Glomerular visceral epithelial cell (primary cell): ENCODE measurements around the gene SNTG2.
"Not testable (repeated sequence)": the region's sequence is repeated elsewhere in the genome, so short reads cannot be mapped to it uniquely, and the experiment has no call there.

Source experiments
- DNase-seq: peaks from one replicate; pipeline ENCODE4 v3.0.0-alpha.2; 2016; ENCODE audit errors: extremely low spot score

Gene SNTG2

DNA sequence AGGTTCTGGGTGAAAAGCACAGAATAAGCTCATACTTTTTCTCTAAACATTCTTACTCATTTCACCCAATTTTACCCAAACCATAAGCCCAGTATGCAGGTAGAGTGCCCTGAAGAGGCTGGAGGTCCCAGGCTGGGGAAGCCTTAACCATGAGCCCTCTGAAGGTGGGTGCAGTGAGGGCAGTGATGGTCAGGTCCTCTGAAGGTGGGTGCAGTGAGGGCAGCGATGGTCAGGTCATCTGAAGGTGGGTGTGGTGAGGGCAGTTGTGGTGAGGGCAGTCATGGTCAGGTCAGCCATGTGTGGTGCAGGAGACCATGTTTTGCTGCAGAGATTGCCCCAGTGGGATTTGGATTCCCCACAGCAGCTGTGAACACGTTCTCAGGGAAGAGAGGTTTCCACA lies 148.8 kb downstream of the SNTG2 start:
- DNase-seq, result no peak

DNA sequence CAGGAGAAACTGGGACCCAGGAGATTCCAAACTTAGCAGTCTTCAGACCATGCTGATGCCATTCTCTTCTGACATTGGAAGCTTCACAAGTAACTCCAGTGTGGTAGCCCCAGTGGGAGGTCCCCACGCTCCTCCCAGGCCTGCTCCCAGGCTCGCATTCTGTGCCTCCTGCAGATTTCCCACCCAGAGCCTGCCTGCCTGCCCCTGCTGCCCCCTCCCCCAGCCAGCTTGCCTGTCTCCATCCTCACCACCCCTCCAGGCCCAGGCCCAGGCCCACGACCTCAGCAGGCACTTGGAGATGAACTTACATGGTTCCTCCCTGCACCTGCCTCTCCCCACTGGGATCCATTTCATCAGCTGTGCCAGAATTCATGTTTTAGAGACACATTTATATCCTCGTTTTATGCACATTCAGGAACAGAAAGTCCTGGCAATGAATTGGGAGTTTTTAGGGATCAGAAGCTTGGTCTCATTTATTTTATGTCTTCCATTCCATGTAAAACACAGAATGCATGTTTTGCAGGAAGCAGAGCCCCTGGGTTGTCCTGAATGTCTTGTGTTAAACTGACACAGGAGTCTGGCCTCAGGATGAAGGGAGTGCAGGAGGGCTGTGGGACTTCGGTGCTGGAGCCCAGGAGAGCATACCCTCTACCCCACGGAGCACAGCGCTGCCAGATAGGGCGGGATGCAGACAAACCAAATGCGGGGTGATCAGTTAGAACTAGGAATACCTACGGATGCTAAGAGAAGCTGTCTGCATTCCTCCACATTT lies 150.5 kb downstream of the SNTG2 start:
- DNase-seq, result no peak

DNA sequence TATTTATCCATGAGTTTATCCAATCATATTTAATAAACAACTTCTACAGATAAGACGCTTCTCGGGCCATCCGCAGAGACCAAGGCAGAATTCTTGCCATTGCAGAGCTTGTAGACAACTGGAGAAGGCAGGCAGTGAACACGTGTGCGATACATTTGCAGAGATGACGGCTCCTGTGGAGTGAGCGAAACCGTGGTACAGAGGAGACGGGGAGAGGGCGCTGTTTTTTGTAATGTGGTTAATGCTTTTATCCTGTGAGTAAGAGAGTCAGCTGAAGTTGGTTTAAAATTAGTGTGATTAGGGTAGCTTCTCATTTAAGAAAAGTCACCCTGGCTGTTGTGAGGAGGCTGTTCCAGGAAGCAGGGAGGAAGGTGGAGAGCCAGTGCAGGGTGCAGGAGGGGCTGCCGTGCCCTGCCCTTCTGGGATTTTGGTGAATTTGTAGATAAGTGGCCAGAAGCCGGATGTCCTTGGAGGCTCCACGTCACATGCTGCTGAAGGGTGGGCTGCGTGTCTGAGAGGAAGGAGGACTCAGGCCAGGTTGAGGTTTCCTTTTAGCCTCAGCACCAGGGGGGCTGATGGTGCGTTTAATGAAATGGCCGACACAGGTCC lies 151.4 kb downstream of the SNTG2 start:
- DNase-seq, result no peak

DNA sequence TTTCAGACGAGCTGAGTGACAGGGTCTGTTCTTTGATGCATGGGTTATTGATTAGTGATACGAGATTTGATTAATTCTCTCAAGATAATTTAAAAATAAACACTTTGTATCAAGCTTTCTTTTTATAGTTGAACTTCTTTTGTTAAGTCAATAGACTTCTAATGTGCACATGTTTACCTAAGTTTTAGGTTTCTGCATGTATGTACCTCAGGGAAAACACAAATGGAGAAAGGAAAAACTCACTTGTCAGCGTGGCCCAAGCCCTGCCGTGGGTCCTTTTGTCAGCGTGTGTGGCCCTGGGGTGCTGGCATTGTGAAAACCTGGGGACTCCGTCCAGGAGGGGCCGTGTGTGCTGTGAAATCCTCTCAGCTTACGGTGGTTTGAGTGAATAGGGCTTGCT lies 153.7 kb downstream of the SNTG2 start:
- no peak for DNase-seq

DNA sequence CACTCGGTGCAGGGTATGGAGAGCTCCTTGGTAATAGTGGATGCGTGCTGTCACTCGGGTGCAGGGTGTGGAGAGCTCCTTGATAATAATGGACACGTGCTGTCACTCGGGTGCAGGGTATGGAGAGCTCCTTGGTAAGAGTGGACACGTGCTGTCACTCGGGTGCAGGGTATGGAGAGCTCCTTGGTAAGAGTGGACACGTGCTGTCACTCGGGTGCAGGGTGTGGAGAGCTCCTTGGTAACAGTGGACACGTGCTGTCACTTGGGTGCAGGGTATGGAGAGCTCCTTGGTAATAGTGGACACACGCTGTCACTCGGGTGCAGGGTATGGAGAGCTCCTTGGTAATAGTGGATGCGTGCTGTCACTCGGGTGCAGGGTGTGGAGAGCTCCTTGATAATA lies 155.7 kb downstream of the SNTG2 start:
- DNase-seq, result not testable (repeated sequence)

DNA sequence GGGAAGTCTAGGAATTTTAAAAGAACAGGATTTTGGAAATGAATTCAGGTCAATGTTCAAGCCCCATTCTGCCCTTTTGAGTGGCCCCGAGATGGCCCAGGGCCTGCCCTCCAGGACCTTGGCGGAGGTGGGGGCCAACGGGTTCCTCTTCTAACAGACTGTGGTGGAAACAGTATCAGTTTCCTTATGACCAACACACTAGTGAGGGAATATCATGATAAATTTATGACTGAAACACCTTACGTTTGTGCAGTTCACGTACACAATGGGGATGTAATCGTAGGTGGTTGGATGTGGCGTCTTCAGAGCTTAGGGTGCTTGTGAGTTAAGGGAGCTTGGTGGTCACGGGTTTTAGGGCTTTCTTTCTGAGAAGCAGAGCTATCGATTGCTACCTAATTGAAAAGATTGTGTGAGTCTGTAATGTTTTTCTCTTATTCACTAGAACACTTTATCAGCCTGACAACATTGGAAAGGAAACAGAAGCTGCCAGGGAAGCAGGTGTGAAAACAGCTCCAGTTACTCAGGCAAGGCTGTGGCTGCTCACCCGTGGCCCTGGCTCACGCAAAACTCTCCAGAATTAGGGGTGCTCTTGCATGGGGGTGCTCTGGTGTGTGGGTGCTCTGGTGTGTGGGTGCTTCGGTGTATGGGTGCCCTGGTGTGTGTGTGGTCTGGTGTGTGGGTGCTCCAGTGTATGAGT lies 165.3 kb downstream of the SNTG2 start:
- no peak for DNase-seq

DNA sequence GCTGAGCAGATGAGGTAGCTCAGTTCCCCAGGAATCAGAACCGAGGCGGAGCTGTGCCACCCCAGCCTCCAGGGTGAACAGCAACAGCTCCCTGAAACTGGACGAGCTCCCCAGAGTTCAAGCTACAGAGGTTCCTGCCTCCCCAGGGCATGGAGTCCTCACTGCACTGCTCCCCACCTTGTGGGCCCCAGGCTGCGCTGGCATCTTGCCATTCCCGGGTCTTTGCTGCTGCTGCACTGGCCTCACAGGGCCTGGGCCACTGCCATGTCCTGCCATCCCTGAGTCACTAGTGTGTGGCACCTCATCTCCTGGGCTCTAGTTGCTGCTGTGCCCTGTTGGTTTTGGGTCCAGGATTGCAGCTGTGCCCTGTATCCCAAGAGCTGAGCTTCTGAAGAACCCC lies 166.9 kb downstream of the SNTG2 start:
- DNase-seq, result no peak

DNA sequence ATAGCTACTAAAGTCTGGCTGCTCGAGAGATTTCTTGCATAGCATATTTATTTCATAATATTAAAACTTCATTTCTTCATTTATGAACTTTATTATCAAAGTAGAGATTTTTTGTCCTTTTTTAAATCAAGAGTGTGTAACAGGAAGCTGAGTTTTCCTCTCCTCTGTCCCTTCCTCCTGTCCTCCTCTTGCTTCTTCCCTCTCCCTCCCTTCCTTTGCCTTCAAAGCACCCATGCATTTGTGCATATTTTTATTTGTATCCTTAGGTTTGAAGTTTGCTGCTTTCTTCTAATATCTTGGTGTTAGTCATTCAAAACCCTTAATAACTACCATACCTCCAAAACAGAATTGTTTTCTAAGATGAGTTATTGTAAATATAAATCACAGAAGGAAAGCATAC lies 174.6 kb downstream of the SNTG2 start:
- no peak for DNase-seq

DNA sequence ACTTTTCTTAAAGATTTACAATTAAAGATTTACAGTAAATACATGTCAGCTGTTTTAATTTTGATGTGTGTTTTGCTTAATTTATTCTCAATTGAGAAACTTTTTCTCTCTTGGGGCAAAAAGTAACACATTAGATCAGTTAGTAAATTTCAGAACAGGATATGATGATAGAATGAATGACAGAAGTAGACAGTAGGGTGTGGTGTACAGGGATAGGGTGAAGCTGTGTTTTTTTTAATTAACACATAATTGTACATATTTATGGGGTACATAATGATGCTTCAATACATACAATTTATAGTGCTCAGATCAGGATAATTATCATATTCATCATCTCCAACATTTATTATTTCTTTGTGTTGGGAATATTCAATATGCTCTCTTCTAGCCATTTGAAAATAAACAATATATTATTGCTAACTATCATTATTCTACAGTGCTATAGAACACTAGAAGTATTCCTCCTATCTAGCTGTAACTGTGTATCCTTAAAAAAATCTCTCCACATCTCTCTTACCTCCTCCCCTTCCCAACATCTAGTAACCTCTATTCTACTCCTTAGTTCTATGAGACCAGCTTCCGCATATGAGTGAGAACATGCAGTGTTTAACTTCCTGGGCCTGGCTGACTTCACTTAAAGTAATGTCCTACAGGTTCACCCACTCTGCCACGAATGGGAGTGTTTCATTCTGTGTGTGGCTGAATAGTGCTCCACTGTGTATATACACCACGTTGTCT lies 175.2 kb downstream of the SNTG2 start:
- no peak for DNase-seq

DNA sequence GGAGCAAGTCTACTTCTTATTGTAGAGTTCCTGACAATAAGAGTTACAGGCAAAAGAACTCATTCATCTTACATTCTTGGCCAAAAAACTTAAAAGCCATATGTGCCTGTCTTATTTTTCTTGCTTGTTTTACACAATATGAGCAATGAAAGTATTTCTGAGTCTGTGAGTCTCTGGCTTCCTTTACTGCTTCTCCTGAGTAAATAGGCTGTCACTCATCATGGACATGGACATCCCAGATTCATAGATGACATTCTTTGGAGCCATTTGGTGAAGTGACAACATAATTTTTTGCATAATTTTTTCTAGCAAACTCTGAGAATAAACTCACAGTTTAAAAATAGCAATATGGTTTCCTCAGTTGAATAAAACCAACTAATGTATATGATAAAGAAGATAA lies 179.3 kb downstream of the SNTG2 start:
- DNase-seq, result no peak

DNA sequence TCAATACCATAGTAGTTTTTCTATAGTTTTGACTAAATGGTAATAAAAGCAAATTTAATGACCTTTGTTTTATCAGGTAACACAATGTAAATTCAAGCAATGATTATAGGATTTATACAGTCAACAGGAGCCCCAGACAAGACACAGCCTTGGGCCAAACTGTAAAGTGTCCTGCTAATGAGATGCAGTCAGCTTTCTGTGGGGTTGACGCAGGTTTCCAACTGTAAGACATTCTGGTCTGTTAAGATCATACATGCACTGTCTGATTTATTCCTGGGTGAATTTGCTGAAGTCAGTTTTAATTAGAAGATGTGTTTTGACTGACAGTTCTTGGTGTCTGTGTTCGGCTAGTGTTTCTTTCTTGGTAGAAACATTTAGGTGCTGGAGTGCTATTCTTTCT lies 180.3 kb downstream of the SNTG2 start:
- DNase-seq, result no peak

DNA sequence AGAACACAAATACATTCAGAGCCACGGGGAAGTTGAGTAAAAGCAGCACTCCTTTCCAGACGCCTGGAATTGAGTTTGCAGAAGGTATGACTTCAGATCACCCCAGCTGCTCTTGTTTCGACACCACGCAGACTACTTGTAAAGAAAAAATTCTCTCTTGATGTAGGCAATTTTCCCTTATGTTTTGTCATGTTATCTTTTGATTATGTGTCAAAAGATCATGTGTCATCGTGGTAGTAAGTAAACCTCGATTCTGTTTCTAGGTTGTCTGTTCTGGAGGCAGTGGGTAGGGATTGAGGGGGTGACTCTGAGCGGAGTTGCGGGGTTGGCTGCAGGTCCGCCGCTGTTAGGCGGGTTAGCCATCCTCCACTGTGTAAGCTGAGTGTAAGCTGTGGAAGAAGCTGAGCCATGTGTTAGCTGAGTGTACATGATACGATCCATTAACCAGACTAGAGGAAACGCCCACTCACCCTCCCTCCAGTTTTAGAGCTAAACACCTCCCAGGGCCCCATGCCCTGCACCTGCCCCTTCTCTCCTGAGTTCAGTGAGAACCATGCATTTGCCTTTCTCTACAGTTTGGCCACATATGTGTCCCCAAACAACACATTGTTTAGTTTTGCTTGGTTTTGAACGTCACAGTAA lies 181.8 kb downstream of the SNTG2 start:
- DNase-seq, result no peak

DNA sequence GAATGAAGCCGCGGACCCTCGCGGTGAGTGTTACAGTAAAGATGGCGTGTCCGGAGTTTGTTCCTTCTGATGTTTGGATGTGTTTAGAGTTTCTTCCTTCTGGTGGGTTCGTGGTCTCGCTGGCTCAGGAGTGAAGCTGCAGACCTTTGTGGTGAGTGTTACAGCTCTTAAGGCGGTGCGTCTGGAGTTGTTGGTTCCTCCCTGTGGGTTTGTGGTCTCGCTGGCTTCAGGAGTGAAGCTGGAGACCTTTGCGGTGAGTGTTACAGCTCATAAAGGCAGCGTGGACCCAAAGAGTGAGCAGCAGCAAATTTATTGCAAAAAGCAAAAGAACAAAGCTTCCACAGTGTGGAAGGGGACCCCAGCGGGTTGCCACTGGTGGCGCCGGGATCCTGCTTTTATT lies 183.2 kb downstream of the SNTG2 start:
- not testable (repeated sequence) for DNase-seq

DNA sequence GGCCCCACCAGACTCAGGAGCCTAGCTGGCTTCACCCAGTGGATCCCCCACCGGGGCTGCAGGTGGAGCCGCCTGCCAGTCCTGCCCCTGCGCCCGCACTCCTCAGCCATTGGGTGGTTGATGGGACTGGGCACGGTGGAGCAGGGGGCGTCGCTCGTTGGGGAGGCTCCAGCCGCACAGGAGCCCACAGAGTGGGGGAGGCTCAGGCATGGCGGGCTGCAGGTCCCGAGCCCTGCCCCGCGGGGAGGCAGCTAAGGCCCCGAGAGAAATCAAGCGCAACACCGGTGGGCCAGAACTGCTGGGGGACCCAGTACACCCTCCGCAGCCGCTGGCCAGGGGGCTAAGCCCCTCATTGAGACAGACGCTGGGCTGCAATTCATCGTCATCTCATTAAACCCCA lies 184.0 kb downstream of the SNTG2 start:
- no peak for DNase-seq

DNA sequence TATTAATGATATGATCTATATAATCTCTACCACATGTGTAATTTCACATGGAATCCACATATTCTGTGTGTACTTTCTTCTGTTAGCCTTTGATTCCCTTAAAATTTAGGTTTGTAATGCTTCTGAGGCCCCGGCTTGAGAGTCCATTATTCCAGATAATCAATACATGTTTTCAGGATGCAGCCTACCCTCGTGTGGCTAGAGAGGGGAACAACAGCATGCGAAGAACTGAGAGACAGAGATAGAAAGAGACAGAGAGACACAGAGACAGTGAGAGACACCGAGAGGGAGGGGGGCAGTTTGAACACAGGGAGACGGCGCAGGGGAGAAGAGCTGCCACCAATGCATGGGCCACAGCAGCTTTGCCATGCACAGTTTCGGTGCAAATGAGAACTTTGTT lies 185.4 kb downstream of the SNTG2 start:
- no peak for DNase-seq

DNA sequence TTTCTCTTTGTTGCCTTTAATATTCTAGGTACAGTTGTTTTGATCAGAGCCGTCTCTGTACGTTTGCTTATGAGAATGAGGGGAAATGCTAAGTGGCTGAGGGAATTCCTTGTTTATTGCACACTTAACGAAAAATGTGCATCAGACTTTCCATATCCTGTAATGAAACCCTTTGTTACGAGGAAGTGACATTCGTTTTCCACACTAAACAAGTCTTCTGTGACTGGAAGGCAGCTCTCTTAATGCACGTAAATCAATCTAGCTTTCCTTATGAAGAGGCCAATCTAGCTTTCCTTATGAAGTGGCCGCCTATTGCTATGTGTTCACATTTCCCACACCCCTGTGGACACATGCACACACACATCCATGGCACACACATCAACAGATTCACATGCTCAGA lies 186.2 kb downstream of the SNTG2 start:
- no peak for DNase-seq

DNA sequence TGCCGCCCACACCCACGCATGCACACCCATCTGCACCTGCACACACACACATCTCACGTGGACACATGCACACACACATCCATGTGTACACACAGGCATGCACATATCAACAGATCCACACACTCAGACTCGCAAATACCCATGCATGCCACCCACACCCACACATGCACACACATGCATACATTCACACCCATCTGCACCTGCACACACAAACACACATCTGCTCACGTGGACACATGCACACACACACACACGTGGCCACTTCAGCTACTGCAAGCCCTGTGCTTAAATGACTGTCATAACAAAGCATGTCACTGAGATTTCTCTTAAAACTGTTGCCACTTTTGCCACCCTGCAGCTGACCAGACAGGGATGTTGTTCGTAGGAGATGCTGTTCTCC lies 186.6 kb downstream of the SNTG2 start:
- no peak for DNase-seq

DNA sequence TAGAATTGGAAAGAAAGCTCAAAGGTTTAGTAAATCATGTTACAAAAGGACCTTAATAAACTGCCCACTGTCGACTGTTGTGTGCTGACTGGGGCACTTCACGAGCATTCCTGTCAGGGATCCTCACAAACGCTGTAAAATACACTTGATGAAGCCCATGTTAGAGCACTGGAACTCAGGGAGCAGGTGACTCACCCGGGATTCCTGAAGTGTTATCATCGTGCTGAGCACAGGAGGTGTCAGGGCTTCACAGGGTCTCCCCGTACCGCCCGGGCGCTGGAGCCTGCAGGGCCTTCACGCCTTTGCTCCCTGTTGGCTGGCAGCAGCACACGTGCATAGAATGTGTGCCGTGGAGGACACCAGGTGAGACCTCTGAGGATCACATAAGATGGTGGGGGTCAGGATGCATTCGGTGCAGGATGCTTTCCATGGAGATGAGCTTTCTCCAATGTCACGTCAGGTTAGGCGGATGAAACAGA lies 187.3 kb downstream of the SNTG2 start:
- DNase-seq, result no peak

DNA sequence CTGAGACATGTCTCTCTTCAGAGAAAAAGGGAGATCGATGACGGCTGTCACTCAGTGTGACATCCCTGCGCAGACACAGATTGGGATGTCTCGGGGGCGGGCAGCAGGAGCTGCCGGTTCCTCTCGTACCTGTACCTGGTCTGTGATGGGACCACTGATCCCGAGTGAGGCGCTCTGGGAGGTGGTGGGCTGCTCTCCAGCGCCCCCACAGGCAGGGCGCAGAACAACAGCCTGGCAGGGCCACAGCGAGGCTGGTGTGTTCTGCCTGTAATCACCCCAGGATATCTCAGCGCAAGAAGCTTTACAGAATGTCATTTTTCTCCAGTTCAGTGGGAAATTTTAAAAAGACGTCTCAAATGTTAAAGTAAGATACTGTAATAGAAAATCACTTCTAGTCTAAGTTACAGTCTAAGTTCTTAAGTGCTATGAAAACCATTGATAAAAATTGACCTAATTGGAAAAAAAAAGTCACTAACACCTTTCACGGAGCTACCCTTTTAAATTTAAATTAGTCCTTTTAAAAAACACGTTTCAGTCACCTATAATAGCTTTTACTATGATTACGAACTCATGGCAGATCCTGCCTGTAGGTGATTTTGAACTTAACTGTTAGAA lies 189.8 kb downstream of the SNTG2 start:
- DNase-seq, result no peak

DNA sequence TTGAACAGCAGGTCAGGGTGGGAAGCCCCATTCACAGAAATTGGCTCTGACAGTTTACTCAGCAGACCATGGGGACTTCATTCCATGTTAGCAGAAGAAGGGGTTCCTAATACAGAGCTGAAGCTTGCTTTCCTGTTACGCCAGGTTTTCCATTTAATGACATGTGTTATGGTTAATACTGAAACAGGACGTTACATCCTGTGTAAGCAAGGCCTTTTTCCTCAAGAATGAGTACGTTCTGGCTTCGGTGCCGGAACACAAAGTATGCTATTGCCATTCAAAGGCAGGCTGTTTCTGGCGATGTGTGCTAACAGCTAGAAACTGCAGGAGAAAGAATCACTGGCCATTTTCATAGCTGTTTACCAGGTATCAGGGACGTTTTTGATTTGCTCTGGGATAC lies 190.4 kb downstream of the SNTG2 start:
- DNase-seq, result no peak

DNA sequence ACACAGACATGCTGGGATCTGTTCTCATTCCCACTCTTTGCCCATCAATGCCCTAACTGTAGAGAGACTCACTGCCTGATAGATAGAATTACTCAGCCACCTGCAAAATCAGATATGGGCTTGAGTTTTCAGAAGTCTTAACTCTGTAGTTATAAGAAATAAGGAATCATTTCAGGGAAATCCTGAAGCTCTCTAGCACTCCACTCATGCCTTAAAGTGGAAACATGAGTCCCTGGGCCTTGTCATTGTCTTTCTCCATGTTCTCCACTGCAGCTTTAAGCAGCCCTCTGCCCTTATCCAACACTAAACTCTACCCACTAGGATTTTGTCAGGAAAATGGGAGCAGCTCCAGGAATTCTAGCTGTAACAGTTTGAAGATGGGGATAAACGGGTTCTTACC lies 192.5 kb downstream of the SNTG2 start:
- no peak for DNase-seq
